Testis (tissue), 2 donors: ENCODE measurements around the gene MED27.

ENCODE experiments used
- POLR2A ChIP-seq: fragments of 450-650 bp; IDR thresholded peaks from one replicate; pipeline ENCODE4 v1.6.1; 2017; ENCODE audit warnings: antibody characterized with exemption, mild to moderate bottlenecking, moderate library complexity
- TF ChIP-seq, protein P1 (sequence below), 3 experiments: fragments of 450-650 bp in 2 of 3; fragments of 200-600 bp in 1 of 3; sonication (generic) in 1 of 3; IDR thresholded peaks; one replicate each; pipeline ENCODE4 v1.5.1; 2016 to 2019; ENCODE audit warnings: antibody characterized with exemption in 3 of 3, mild to moderate bottlenecking in 2 of 3, moderate library complexity in 1 of 3

DNA sequence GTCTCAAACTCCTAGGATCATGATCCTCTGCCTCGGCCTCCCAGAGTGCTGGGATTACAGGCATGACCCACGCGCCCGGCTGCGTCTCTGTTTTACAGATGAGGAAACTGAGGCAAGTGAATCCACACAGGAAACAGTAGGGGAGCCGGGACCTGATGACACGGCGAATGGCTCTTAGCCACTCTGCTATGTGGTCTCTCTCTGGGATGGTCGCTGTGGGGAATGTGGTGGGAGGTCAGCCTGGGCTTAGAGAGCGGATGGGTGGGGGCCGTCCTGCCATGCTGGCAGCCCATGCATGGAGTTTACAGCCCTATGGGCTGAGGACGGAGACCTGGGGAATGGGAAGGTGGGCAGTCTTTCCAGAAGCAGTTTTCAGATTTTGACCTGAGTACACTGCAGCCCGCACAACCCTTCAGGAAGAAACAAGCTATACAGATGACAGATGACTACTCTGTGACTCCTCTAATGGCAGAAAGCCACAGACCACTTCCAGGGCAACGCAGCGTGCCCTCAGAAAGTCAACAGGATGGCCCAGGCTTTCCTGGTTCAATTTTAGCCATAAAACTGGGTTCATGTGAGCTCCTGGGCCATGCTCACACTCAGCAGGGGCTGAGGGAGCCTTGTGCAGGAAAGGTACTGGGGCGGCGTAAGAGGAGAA is 203.7 kb downstream of the MED27 start:
- TF ChIP-seq, protein P1, sequence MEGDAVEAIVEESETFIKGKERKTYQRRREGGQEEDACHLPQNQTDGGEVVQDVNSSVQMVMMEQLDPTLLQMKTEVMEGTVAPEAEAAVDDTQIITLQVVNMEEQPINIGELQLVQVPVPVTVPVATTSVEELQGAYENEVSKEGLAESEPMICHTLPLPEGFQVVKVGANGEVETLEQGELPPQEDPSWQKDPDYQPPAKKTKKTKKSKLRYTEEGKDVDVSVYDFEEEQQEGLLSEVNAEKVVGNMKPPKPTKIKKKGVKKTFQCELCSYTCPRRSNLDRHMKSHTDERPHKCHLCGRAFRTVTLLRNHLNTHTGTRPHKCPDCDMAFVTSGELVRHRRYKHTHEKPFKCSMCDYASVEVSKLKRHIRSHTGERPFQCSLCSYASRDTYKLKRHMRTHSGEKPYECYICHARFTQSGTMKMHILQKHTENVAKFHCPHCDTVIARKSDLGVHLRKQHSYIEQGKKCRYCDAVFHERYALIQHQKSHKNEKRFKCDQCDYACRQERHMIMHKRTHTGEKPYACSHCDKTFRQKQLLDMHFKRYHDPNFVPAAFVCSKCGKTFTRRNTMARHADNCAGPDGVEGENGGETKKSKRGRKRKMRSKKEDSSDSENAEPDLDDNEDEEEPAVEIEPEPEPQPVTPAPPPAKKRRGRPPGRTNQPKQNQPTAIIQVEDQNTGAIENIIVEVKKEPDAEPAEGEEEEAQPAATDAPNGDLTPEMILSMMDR (IDR thresholded peaks at IDR 0.05): no peak
- no peak for TF ChIP-seq POLR2A
